Omental fat pad (tissue), 4 donors: Measurements from ENCODE around the gene FAM83F. TPM values are rescaled to one million over a fixed set of nuclear protein-coding genes. Genes with fewer than 3 reads are reported as not detected.
"Not testable (repeated sequence)": the region's sequence is repeated elsewhere in the genome, so short reads cannot be mapped to it uniquely, and the experiment has no call there.

Source experiments
- ATAC-seq: fragments of 150-250 bp; one replicate; pipeline ENCODE4 v1.9.1; 2016; ENCODE audit warnings: mild to moderate bottlenecking, moderate library complexity; ENCODE audit not compliant: low FRiP score
- DNase-seq: peaks from one replicate; pipeline ENCODE4 v3.0.0-alpha.2; 2019; ENCODE audit warnings: low spot score
- total RNA-seq, 4 donors: library from RNA; depleted of rRNA; stranded (reverse); fragments of >200 nt; gene quantifications; one replicate each; pipeline ENCODE4 v1.1.0, GENCODE V29; 2016
- TF ChIP-seq, protein P1 (sequence below), 3 donors: fragments of 450-650 bp; IDR thresholded peaks; one replicate each; pipeline ENCODE4 v1.5.1; 2016 to 2017; ENCODE audit warnings: antibody characterized with exemption in 3 of 3, mild to moderate bottlenecking in 3 of 3, moderate library complexity in 2 of 3

Gene FAM83F
- total RNA-seq, 4 donors from 2014 or later, result 0.37 to 0.84 (median 0.57) TPM

DNA sequence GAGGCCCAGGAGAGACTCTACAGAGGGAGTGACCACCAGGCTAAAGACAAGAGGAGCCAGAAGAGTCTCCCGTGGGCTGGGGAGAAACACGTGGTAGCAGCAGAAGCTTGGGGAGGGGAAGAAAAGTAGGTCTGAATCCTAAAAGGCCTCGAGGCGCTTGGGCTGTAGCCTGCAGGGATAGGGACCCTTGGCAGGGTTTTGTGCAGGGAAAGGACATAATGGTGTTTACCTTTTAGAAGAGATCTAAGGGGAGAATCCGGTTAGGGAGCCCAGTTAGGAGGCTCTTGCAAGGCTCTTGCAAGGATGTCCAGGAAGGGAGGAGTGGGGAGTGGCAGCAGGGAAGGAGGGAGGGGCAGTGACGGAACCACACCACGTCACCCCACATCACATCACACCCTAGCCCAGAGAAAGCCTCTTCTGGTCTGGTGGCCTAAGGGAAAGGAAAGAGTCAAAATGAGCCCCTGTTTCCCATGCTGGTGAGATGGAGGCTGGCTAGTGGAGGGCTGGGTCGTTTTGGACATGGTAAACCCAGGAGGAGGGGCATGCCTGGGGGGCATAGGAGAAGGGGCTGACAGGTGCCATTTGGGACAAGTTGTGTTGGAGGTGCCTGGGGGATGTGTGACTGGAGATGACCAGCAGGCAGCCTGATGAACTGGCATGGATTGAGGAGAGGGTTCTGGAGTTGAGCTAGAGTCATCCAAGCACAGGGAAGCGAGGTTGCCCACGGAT is 6.2 kb upstream of the FAM83F start:
- ATAC-seq (no peak), DNase-seq (no peak)
- TF ChIP-seq, protein P1, sequence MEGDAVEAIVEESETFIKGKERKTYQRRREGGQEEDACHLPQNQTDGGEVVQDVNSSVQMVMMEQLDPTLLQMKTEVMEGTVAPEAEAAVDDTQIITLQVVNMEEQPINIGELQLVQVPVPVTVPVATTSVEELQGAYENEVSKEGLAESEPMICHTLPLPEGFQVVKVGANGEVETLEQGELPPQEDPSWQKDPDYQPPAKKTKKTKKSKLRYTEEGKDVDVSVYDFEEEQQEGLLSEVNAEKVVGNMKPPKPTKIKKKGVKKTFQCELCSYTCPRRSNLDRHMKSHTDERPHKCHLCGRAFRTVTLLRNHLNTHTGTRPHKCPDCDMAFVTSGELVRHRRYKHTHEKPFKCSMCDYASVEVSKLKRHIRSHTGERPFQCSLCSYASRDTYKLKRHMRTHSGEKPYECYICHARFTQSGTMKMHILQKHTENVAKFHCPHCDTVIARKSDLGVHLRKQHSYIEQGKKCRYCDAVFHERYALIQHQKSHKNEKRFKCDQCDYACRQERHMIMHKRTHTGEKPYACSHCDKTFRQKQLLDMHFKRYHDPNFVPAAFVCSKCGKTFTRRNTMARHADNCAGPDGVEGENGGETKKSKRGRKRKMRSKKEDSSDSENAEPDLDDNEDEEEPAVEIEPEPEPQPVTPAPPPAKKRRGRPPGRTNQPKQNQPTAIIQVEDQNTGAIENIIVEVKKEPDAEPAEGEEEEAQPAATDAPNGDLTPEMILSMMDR (IDR thresholded peaks at IDR 0.05), result no peak

DNA sequence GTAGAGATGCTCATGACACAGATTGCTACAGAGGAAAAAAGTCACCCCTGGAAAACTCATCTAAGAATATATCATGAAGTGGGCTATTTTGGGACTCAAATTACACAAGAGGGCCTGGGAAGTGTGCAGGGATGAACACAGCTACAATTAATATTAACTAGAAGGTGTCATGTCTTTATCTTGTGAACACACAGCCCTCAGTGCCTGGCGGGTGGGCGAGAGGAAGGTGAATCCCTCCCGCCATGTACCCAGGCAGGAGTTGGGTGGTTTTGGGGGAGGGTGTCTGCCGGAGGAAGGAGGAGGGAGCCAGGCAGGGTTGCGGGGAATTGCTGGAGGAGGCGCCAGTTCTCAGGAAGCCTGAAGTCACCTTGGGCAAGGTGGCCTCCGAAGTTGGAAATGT is 5.1 kb upstream of the FAM83F start:
- DNase-seq, result no peak
- no peak for ATAC-seq
- TF ChIP-seq, protein P1 (IDR thresholded peaks at IDR 0.05), result no peak

DNA sequence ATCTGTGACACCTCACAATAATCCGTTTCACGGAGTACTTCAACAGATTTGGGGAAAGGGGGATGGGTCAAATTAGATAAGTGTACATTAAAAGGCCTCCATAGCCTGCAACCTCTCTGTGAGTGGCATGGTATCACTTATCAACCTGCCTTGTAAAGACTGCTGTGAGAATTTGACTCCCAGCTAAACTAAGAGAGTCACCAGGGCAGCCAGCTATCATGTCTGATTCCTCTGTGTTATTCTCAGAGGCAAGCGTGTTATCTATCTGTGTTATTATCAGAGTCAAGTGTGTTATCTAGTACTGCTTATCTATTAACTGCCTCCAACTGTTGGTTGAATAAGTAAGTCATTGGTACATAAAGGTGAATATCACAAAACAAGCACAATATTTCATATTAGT is 4.1 kb upstream of the FAM83F start:
- no peak for ATAC-seq

DNA sequence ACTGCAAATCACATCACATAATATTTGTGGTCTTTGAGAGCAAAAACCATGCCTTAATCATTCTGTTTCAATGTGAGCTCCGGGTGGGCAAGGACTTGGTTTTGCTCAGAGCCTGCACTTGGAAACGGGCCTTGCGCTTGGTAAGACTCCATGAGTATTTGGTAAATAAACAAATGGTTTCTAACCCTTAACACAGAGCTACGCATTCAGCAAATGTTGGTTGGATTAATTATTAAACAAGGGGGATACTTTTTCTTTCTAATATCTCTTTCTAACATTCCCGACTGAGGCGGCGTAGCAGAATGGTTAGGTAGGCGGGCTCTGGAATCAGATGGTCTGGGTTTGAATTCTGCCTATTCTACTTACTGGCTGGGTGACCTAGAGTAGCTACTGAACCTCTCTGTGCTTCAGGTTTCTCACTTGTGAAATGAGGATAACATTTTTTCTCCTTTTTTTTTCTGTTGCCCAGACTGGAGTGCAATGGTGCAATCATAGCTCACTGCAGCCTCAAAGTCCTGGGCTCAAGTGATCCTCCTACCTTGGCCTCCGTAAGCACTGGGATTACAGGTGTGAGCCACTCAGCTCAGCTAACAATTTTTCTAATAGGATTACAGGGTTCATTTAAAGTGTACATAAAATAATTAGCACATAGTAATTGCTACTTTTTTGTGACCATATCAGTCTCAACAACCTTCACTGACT is 3.4 kb upstream of the FAM83F start:
- ATAC-seq (no peak), DNase-seq (no peak)
- TF ChIP-seq, protein P1 (IDR thresholded peaks at IDR 0.05), result no peak

More for the DNA sequence above, 4.1 kb upstream of the FAM83F start:
- DNase-seq, result no peak
- TF ChIP-seq, protein P1 (IDR thresholded peaks at IDR 0.05), result no peak

DNA sequence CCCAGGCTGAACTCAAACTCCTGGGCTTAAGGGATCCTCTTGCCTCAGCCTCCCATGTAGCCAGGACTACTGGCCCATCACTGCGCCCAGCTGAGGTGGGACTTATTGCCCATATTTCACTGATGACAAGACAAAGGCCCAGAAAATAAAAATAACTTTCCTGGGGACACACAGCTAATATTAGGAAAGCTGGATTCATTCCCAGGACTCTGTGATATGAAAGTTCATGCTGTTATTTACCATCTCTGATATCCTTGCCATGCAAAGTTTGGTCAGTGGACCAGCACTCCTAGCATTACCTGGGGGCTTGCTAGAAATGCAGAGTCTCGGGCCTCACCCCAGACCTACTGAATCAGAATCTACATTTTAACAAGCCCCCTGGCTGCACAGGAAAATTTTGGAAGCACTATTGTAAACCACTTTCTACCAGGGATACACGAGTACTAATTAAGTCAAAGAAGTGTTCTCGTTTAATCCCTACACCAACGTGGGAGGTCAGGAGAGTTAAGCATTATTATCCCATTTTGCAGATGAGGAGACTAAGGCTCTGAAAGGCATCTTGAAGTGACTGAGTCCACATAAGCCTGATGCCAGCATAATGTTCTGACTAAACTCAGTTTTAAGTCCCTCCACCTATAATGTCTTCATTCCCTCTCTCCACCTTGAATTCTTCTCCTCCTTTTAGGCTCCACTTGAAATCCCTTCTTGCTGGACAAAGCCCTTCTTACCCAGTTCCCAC is 2.5 kb upstream of the FAM83F start:
- TF ChIP-seq, protein P1 (IDR thresholded peaks at IDR 0.05), result no peak
- ATAC-seq, result no peak
- no peak for DNase-seq

DNA sequence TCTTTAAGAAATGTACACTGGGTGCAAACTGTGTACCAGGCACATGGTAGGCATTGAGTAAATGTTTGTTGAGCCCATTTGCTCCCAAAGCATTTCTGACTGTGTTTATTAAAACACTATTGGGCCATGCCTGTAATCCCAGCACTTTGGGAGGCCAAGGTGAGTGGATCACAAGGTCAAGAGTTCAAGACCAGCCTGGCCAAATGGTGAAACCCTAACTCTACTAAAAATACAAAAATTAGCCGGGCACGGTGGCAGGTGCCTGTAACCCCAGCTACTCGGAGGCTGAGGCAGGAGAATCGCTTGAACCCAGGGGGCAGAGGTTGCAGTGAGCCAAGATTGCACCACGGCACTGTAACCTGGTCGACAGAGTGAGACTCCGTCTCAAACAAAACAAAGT is 1.9 kb upstream of the FAM83F start:
- DNase-seq, ATAC-seq: not testable (repeated sequence)

DNA sequence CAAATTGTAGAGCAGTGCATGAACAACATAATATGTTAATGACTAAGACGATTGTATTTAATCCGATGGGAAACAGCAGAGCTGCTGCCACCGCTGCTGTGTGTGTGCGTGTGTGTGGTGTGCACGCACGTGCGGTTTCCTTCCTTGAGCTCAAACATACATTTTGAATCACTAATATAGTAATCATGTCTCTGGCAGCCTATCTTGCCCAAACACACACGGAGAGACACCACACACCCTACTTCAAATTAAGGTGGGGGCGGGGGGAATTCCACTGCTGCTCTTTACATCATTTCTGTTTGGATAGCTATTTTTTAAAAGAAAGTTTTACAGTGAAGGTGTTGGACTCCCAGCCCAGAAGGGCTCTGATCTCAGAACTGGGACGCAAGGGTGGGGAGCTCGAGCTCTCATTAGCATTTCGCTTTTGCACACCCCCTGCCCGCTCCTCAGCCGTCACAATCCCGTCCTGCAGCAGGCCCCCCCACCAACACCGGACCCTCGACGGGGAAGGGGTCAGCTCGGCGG is 651 bp upstream of the FAM83F start:
- TF ChIP-seq, protein P1 (IDR thresholded peaks at IDR 0.05), result no peak
- DNase-seq, result no peak
- no peak for ATAC-seq
